Activated T-cell treated with anti-CD3 and anti-CD28 coated beads, Interleukin-2, amount 50 U/mL, for 4 hours (primary cell): ENCODE measurements around the gene PROZ. TPM values are rescaled to one million over a fixed set of nuclear protein-coding genes. Genes with fewer than 3 reads are reported as not detected.
A peak's percentile ranks its signal among the peaks of the same experiment; 100 is the strongest.

ENCODE experiments used
- ATAC-seq, 2 donors: fragments of 200-7000 bp; cut with Tn5 transposase; one replicate each; pipeline ENCODE4 v1.10.0; 2021
- DNase-seq: peaks from one replicate; pipeline ENCODE4 v3.0.0-alpha.2; 2020
- H3K27me3 Mint-ChIP-seq: one replicate; pipeline ENCODE4 v1.8.0; 2021; ENCODE audit warnings: low read depth, mixed read lengths
- H3K36me3 Mint-ChIP-seq: one replicate; pipeline ENCODE4 v1.8.0; 2022; ENCODE audit warnings: mixed read lengths; ENCODE audit not compliant: insufficient read depth
- H3K4me1 Mint-ChIP-seq: one replicate; pipeline ENCODE4 v1.8.0; 2021; ENCODE audit warnings: low read depth, mixed read lengths
- H3K4me3 Mint-ChIP-seq: one replicate; pipeline ENCODE4 v1.8.0; 2021; ENCODE audit warnings: mild to moderate bottlenecking, moderate library complexity, mixed read lengths
- H3K9me3 Mint-ChIP-seq: one replicate; pipeline ENCODE4 v1.8.0; 2021; ENCODE audit warnings: mixed read lengths
- total RNA-seq, 3 donors: library from RNA; stranded (reverse); gene quantifications; one replicate each; pipeline ENCODE4 v1.2.1, GENCODE V29; 2021

Gene PROZ
- total RNA-seq, 3 donors from 2014 or later: not detected

- H3K36me3 Mint-ChIP-seq: no peaks in the 10 kb centered on the region
- H3K4me3 Mint-ChIP-seq: no peak overlapping the region
- peaks cover 3% of the 10 kb centered on the region for H3K4me1 Mint-ChIP-seq
- H3K27me3 Mint-ChIP-seq: no peaks in the 10 kb centered on the region
- H3K9me3 Mint-ChIP-seq: no peaks in the 10 kb centered on the region
- DNase-seq (no peak), ATAC-seq (no peak)
These were observed 14.2 kb upstream of the PROZ start for GRCh38 chr13:113144255-113144629.

GRCh38 chr13:113145496-113145895 is 13.0 kb upstream of the PROZ start:
- Mint-ChIP-seq H3K27me3 (no peaks in the 10 kb centered on the region), H3K4me1 (peaks cover 3% of the 10 kb centered on the region), H3K36me3 (no peaks in the 10 kb centered on the region), H3K4me3 (no peak overlapping the region), H3K9me3 (no peaks in the 10 kb centered on the region)
- ATAC-seq: peak; percentile 87 to 90
- DNase-seq: no peak

GRCh38 chr13:113145911-113146598 is 12.4 kb upstream of the PROZ start:
- Mint-ChIP-seq H3K9me3 (no peaks in the 10 kb centered on the region), H3K4me3 (no peak overlapping the region), H3K36me3 (no peaks in the 10 kb centered on the region), H3K27me3 (no peaks in the 10 kb centered on the region), H3K4me1 (peaks cover 3% of the 10 kb centered on the region)
- no peak for DNase-seq
- peak; percentile 43 to 62 for ATAC-seq

- no peaks in the 10 kb centered on the region for H3K36me3 Mint-ChIP-seq
- H3K9me3 Mint-ChIP-seq: no peaks in the 10 kb centered on the region
- H3K27me3 Mint-ChIP-seq: no peaks in the 10 kb centered on the region
- no peak for ATAC-seq
- peaks cover 5% of the 10 kb centered on the region for H3K4me1 Mint-ChIP-seq
- no peak for DNase-seq
- H3K4me3 Mint-ChIP-seq: no peak overlapping the region
These were observed 11.7 kb upstream of the PROZ start for GRCh38 chr13:113146750-113147149.

- H3K9me3 Mint-ChIP-seq: no peaks in the 10 kb centered on the region
- H3K36me3 Mint-ChIP-seq: no peaks in the 10 kb centered on the region
These were observed 11.2 kb upstream of the PROZ start for GRCh38 chr13:113147206-113147605.

GRCh38 chr13:113148407-113148806 is 10.0 kb upstream of the PROZ start:
- DNase-seq: no peak
- no peak for ATAC-seq
- Mint-ChIP-seq H3K4me1 (peaks cover 16% of the 10 kb centered on the region), H3K9me3 (no peaks in the 10 kb centered on the region), H3K4me3 (no peak overlapping the region), H3K36me3 (no peaks in the 10 kb centered on the region), H3K27me3 (no peaks in the 10 kb centered on the region)

More at GRCh38 chr13:113147206-113147605, 11.2 kb upstream of the PROZ start:
- no peaks in the 10 kb centered on the region for H3K27me3 Mint-ChIP-seq
- ATAC-seq (no peak), DNase-seq (no peak)
- H3K4me3 Mint-ChIP-seq: no peak overlapping the region
- peaks cover 7% of the 10 kb centered on the region for H3K4me1 Mint-ChIP-seq

GRCh38 chr13:113148940-113149503 is 9.4 kb upstream of the PROZ start:
- ATAC-seq (no peak), DNase-seq (no peak)
- Mint-ChIP-seq H3K9me3 (no peaks in the 10 kb centered on the region), H3K4me1 (peaks cover 19% of the 10 kb centered on the region), H3K4me3 (no peak overlapping the region), H3K27me3 (no peaks in the 10 kb centered on the region), H3K36me3 (no peaks in the 10 kb centered on the region)

- DNase-seq: no peak
- peaks cover under 1% of the 10 kb centered on the region for H3K9me3 Mint-ChIP-seq
These were observed 8.5 kb upstream of the PROZ start for GRCh38 chr13:113149711-113150549.

GRCh38 chr13:113150550-113151365 is 7.7 kb upstream of the PROZ start:
- Mint-ChIP-seq H3K36me3 (no peaks in the 10 kb centered on the region), H3K9me3 (peaks cover 9% of the 10 kb centered on the region), H3K27me3 (no peaks in the 10 kb centered on the region), H3K4me1 (peaks cover 22% of the 10 kb centered on the region), H3K4me3 (peak overlapping the region; percentile 33)
- no peak for ATAC-seq
- DNase-seq: no peak

More at GRCh38 chr13:113149711-113150549, 8.5 kb upstream of the PROZ start:
- no peaks in the 10 kb centered on the region for H3K27me3 Mint-ChIP-seq
- no peak overlapping the region for H3K4me3 Mint-ChIP-seq
- ATAC-seq: no peak
- H3K4me1 Mint-ChIP-seq: peaks cover 24% of the 10 kb centered on the region
- no peaks in the 10 kb centered on the region for H3K36me3 Mint-ChIP-seq

- peaks cover 10% of the 10 kb centered on the region for H3K9me3 Mint-ChIP-seq
- DNase-seq (no peak), ATAC-seq (peak; percentile 42 to 44)
- no peaks in the 10 kb centered on the region for H3K36me3 Mint-ChIP-seq
- peak overlapping the region; percentile 81 for H3K4me3 Mint-ChIP-seq
- H3K27me3 Mint-ChIP-seq: no peaks in the 10 kb centered on the region
- peaks cover 22% of the 10 kb centered on the region for H3K4me1 Mint-ChIP-seq
These were observed 6.4 kb upstream of the PROZ start for GRCh38 chr13:113151745-113152690.

GRCh38 chr13:113152691-113152983 is 5.8 kb upstream of the PROZ start:
- H3K27me3 Mint-ChIP-seq: no peaks in the 10 kb centered on the region
- ATAC-seq: no peak
- peak overlapping the region; percentile 81 for H3K4me3 Mint-ChIP-seq
- DNase-seq: no peak
- peaks cover 10% of the 10 kb centered on the region for H3K9me3 Mint-ChIP-seq
- H3K36me3 Mint-ChIP-seq: no peaks in the 10 kb centered on the region
- H3K4me1 Mint-ChIP-seq: peaks cover 22% of the 10 kb centered on the region

- ATAC-seq (peak; percentile 32 to 38), DNase-seq (no peak)
- Mint-ChIP-seq H3K9me3 (peaks cover 10% of the 10 kb centered on the region), H3K36me3 (no peaks in the 10 kb centered on the region), H3K27me3 (no peaks in the 10 kb centered on the region), H3K4me1 (peaks cover 22% of the 10 kb centered on the region), H3K4me3 (peak overlapping the region; percentile 81)
These were observed 5.3 kb upstream of the PROZ start for GRCh38 chr13:113152984-113153809.
